HepG2 (cell line): ENCODE data around the gene ZNF763. TPM values are rescaled to one million over a fixed set of nuclear protein-coding genes. Genes with fewer than 3 reads are reported as not detected.

ENCODE experiments used
- BRD4 ChIP-seq: sonication (generic); formaldehyde crosslinking; IDR thresholded peaks from 2 replicates; pipeline ENCODE4 v1.4.0; 2020; ENCODE audit warnings: missing genetic modification reagents
- CHD4 ChIP-seq: fragments of 200-600 bp; sonication (generic); IDR thresholded peaks from 2 replicates; pipeline ENCODE4 v1.7.0; 2017; ENCODE audit warnings: mild to moderate bottlenecking, low read length, borderline replicate concordance
- CREB1 ChIP-seq, 2 experiments: fragments of 450-650 bp in 1 of 2; IDR thresholded peaks; 2 replicates each; pipeline ENCODE4 v1.6.1; 2016 to 2017; ENCODE audit warnings: control low read depth in 1 of 2, mild to moderate bottlenecking in 1 of 2, missing compliant biosample characterization in 1 of 2, missing genetic modification characterization in 1 of 2
- NFRKB ChIP-seq: fragments of 450-650 bp; IDR thresholded peaks from 2 replicates; pipeline ENCODE4 v1.6.1; 2017
- NR3C1 ChIP-seq: sonication (generic); formaldehyde crosslinking; IDR thresholded peaks from 2 replicates; pipeline ENCODE4 v1.4.0; 2020; ENCODE audit warnings: missing genetic modification reagents
- POGZ ChIP-seq: sonication (generic); formaldehyde crosslinking; IDR thresholded peaks from 2 replicates; pipeline ENCODE4 v1.4.0; 2020; ENCODE audit warnings: mild to moderate bottlenecking, missing genetic modification reagents
- RCOR2 ChIP-seq: IDR thresholded peaks from 2 replicates; pipeline ENCODE4 v1.6.1; 2016; ENCODE audit warnings: missing biosample characterization, missing genetic modification reagents
- TBX2 ChIP-seq: sonication (generic); formaldehyde crosslinking; IDR thresholded peaks from 2 replicates; pipeline ENCODE4 v1.5.0; 2020; ENCODE audit warnings: missing genetic modification reagents, mild to moderate bottlenecking, borderline replicate concordance
- ZNF253 ChIP-seq: sonication (generic); formaldehyde crosslinking; IDR thresholded peaks from 2 replicates; pipeline ENCODE4 v1.8.0; 2022; ENCODE audit warnings: mild to moderate bottlenecking, missing genetic modification reagents, borderline replicate concordance
- ZNF615 ChIP-seq: sonication (generic); formaldehyde crosslinking; IDR thresholded peaks from 2 replicates; pipeline ENCODE4 v1.5.0; 2020; ENCODE audit warnings: mild to moderate bottlenecking, missing genetic modification reagents, borderline replicate concordance
- ZNF878 ChIP-seq: sonication (generic); formaldehyde crosslinking; IDR thresholded peaks from 2 replicates; pipeline ENCODE4 v1.8.1; 2023; ENCODE audit warnings: mild to moderate bottlenecking, missing genetic modification reagents, moderate library complexity
- polyA plus RNA-seq, 8 experiments: library from polyadenylated mRNA; depleted of rRNA in 3 of 8; stranded (reverse) in 7 of 8; unstranded in 1 of 8; fragments of >200 nt; fragmentation: Illumina TruSeq in 4 of 8; extraction: Trizol in 4 of 8; gene quantifications; 2 replicates each; pipeline versions ENCODE4 v1.2.1 to v1.2.3, GENCODE V29; 2011 to 2016; ENCODE audit warnings: low read depth in 4 of 8, missing spikeins in 1 of 8, mixed read lengths in 1 of 8; ENCODE audit not compliant: insufficient read depth in 1 of 8
- total RNA-seq, 5 experiments: library from RNA; depleted of rRNA; stranded (reverse); fragments of >200 nt; fragmentation: Illumina TruSeq; extraction: Trizol; gene quantifications; 2 replicates each; pipeline ENCODE4 v1.2.3, GENCODE V29; 2016; ENCODE audit warnings: low read depth in 1 of 5
- TF ChIP-seq, protein P1 (sequence below): sonication (generic); formaldehyde crosslinking; IDR thresholded peaks from 2 replicates; pipeline ENCODE4 v1.5.0; 2020; ENCODE audit warnings: mild to moderate bottlenecking, missing genetic modification reagents, borderline replicate concordance
- TF ChIP-seq, protein P2 (sequence below): sonication (generic); formaldehyde crosslinking; IDR thresholded peaks from 2 replicates; pipeline ENCODE4 v1.4.0; 2020; ENCODE audit warnings: mild to moderate bottlenecking, missing genetic modification reagents, borderline replicate concordance
- TF ChIP-seq, protein P3 (sequence below): sonication (generic); formaldehyde crosslinking; IDR thresholded peaks from 2 replicates; pipeline ENCODE4 v1.5.0; 2020; ENCODE audit warnings: mild to moderate bottlenecking, missing genetic modification reagents, moderate library complexity
- TF ChIP-seq, protein P4 (sequence below): sonication (generic); formaldehyde crosslinking; IDR thresholded peaks from 2 replicates; pipeline ENCODE4 v1.4.0; 2020; ENCODE audit warnings: missing genetic modification reagents, mild to moderate bottlenecking, borderline replicate concordance
- TF ChIP-seq, protein P5 (sequence below): fragments of 450-650 bp; IDR thresholded peaks from 2 replicates; pipeline ENCODE4 v1.6.1; 2017
- TF ChIP-seq, protein P6 (sequence below), 2 experiments: sonication (generic) in 1 of 2; formaldehyde crosslinking in 1 of 2; IDR thresholded peaks; 2 replicates each; pipeline versions ENCODE4 v1.4.0 to v1.6.1; 2018 to 2020; ENCODE audit warnings: missing genetic modification reagents in 2 of 2, borderline replicate concordance in 1 of 2, low read depth in 1 of 2, mild to moderate bottlenecking in 1 of 2, missing biosample characterization in 1 of 2

Gene ZNF763
- total and polyA plus RNA-seq, 2 of the 13 experiments (the other 11 are each of a cell fraction or from before 2014, with no cell fraction given): 0.08 to 0.42 TPM

GRCh38 chr19:11964496-11964857 lies 363 bp upstream of the ZNF763 start (continued):
- TF ChIP-seq, protein P1, sequence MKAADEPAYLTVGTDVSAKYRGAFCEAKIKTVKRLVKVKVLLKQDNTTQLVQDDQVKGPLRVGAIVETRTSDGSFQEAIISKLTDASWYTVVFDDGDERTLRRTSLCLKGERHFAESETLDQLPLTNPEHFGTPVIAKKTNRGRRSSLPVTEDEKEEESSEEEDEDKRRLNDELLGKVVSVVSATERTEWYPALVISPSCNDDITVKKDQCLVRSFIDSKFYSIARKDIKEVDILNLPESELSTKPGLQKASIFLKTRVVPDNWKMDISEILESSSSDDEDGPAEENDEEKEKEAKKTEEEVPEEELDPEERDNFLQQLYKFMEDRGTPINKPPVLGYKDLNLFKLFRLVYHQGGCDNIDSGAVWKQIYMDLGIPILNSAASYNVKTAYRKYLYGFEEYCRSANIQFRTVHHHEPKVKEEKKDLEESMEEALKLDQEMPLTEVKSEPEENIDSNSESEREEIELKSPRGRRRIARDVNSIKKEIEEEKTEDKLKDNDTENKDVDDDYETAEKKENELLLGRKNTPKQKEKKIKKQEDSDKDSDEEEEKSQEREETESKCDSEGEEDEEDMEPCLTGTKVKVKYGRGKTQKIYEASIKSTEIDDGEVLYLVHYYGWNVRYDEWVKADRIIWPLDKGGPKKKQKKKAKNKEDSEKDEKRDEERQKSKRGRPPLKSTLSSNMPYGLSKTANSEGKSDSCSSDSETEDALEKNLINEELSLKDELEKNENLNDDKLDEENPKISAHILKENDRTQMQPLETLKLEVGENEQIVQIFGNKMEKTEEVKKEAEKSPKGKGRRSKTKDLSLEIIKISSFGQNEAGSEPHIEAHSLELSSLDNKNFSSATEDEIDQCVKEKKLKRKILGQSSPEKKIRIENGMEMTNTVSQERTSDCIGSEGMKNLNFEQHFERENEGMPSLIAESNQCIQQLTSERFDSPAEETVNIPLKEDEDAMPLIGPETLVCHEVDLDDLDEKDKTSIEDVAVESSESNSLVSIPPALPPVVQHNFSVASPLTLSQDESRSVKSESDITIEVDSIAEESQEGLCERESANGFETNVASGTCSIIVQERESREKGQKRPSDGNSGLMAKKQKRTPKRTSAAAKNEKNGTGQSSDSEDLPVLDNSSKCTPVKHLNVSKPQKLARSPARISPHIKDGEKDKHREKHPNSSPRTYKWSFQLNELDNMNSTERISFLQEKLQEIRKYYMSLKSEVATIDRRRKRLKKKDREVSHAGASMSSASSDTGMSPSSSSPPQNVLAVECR (CRISPR knock-in tag): peak; percentile 24; the same call in 1 of the 2 replicates
- no peak for TF ChIP-seq ZNF878 (CRISPR knock-in tag)
- TF ChIP-seq, protein P2, sequence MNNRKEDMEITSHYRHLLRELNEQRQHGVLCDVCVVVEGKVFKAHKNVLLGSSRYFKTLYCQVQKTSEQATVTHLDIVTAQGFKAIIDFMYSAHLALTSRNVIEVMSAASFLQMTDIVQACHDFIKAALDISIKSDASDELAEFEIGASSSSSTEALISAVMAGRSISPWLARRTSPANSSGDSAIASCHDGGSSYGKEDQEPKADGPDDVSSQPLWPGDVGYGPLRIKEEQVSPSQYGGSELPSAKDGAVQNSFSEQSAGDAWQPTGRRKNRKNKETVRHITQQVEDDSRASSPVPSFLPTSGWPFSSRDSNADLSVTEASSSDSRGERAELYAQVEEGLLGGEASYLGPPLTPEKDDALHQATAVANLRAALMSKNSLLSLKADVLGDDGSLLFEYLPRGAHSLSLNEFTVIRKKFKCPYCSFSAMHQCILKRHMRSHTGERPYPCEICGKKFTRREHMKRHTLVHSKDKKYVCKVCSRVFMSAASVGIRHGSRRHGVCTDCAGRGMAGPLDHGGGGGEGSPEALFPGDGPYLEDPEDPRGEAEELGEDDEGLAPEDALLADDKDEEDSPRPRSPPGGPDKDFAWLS: no peak
- no peak for TF ChIP-seq NFRKB
- TF ChIP-seq, protein P3, sequence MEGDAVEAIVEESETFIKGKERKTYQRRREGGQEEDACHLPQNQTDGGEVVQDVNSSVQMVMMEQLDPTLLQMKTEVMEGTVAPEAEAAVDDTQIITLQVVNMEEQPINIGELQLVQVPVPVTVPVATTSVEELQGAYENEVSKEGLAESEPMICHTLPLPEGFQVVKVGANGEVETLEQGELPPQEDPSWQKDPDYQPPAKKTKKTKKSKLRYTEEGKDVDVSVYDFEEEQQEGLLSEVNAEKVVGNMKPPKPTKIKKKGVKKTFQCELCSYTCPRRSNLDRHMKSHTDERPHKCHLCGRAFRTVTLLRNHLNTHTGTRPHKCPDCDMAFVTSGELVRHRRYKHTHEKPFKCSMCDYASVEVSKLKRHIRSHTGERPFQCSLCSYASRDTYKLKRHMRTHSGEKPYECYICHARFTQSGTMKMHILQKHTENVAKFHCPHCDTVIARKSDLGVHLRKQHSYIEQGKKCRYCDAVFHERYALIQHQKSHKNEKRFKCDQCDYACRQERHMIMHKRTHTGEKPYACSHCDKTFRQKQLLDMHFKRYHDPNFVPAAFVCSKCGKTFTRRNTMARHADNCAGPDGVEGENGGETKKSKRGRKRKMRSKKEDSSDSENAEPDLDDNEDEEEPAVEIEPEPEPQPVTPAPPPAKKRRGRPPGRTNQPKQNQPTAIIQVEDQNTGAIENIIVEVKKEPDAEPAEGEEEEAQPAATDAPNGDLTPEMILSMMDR (CRISPR knock-in tag): peak; percentile 54; the same call in 1 of the 2 replicates
- TF ChIP-seq, protein P4, sequence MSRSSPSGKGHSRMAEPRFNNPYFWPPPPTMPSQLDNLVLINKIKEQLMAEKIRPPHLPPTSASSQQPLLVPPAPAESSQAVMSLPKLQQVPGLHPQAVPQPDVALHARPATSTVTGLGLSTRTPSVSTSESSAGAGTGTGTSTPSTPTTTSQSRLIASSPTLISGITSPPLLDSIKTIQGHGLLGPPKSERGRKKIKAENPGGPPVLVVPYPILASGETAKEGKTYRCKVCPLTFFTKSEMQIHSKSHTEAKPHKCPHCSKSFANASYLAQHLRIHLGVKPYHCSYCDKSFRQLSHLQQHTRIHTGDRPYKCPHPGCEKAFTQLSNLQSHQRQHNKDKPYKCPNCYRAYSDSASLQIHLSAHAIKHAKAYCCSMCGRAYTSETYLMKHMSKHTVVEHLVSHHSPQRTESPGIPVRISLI: no peak
- TF ChIP-seq, protein P5, sequence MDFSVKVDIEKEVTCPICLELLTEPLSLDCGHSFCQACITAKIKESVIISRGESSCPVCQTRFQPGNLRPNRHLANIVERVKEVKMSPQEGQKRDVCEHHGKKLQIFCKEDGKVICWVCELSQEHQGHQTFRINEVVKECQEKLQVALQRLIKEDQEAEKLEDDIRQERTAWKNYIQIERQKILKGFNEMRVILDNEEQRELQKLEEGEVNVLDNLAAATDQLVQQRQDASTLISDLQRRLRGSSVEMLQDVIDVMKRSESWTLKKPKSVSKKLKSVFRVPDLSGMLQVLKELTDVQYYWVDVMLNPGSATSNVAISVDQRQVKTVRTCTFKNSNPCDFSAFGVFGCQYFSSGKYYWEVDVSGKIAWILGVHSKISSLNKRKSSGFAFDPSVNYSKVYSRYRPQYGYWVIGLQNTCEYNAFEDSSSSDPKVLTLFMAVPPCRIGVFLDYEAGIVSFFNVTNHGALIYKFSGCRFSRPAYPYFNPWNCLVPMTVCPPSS: no peak
- TF ChIP-seq POGZ (CRISPR knock-in tag): 0 out of 2 replicates have a peak, but pooled peaks have one; percentile 0
- TF ChIP-seq CHD4: no peak
- TF ChIP-seq BRD4: no peak
- TF ChIP-seq, protein P6, sequence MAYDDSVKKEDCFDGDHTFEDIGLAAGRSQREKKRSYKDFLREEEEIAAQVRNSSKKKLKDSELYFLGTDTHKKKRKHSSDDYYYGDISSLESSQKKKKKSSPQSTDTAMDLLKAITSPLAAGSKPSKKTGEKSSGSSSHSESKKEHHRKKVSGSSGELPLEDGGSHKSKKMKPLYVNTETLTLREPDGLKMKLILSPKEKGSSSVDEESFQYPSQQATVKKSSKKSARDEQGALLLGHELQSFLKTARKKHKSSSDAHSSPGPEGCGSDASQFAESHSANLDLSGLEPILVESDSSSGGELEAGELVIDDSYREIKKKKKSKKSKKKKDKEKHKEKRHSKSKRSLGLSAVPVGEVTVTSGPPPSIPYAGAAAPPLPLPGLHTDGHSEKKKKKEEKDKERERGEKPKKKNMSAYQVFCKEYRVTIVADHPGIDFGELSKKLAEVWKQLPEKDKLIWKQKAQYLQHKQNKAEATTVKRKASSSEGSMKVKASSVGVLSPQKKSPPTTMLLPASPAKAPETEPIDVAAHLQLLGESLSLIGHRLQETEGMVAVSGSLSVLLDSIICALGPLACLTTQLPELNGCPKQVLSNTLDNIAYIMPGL (CRISPR knock-in tag; IDR thresholded peaks at IDR 0.05; ENCODE audit: borderline replicate concordance in 1 of 2, low read depth in 1 of 2): peak in 1 of 2 experiments; percentile 69; a peak in 1 of 4 replicates
- TF ChIP-seq NR3C1: no peak
- TF ChIP-seq ZNF253 (CRISPR knock-in tag): no peak
- no peak for TF ChIP-seq CREB1 (IDR thresholded peaks at IDR 0.05)
- TF ChIP-seq CREB1 (CRISPR knock-in tag; IDR thresholded peaks at IDR 0.05): no peak
- TF ChIP-seq ZNF615: no peak
- TF ChIP-seq TBX2 (CRISPR knock-in tag): no peak
- TF ChIP-seq RCOR2 (CRISPR knock-in tag): no peak
